HCT116 (cell line): ENCODE results near the gene CRP. TPM values are rescaled to one million over a fixed set of nuclear protein-coding genes. Genes with fewer than 3 reads are reported as not detected.

ENCODE experiments used
- ATAC-seq: fragments of 200-7000 bp; cut with Tn5 transposase; 2 replicates; pipeline ENCODE4 v1.9.1; 2020; ENCODE audit warnings: mild to moderate bottlenecking, moderate library complexity
- BruUV-seq: library from RNA; stranded (reverse); fragments of 400-500 nt; replicated peaks from 2 replicates; lab custom pipeline; 2021; lab: Mats Ljungman, UMichigan
- CTCF ChIA-PET: fragments of 300-600 bp; sonication (Branson Sonifier 250); formaldehyde crosslinking; loops from one replicate; lab custom pipeline; 2021; ENCODE audit warnings: antibody characterized with exemption; lab: Charles Lee
- POLR2A ChIA-PET: fragments of 300-600, 350-600 bp; sonication (Branson Sonifier 250); formaldehyde crosslinking; loops from one replicate; lab custom pipeline; 2021; ENCODE audit warnings: antibody characterized with exemption; lab: Charles Lee
- RAD21 ChIA-PET, 2 experiments: fragments of 300-600 bp; sonication (Branson Sonifier 250); formaldehyde crosslinking; loops; one replicate each; lab custom pipeline; 2023; ENCODE audit warnings: low total read pairs in 2 of 2; ENCODE audit not compliant: uncharacterized antibody in 2 of 2, unreplicated experiment in 2 of 2, low non-redundant PET in 1 of 2; lab: Charles Lee
- DNase-seq: peaks from one replicate; pipeline ENCODE4 v3.0.0-alpha.2; 2010; ENCODE audit warnings: low read depth, low spot score
- H2AFZ ChIP-seq: fragments of 200-600 bp; shearing (Covaris generic), sonication (generic); 2 replicates; pipeline ENCODE4 v1.6.1; 2017; ENCODE audit warnings: low read depth, mixed run types, mixed read lengths, antibody characterized with exemption, low read length; ENCODE audit not compliant: poor library complexity, severe bottlenecking
- H3K27ac ChIP-seq: 2 replicates; pipeline ENCODE4 v1.5.1; 2012; ENCODE audit warnings: low read depth, low read length
- H3K27me3 ChIP-seq: fragments of 200-600 bp; sonication (generic); 2 replicates; pipeline ENCODE4 v1.6.1; 2016; ENCODE audit warnings: mixed run types, low read length, mixed read lengths; ENCODE audit not compliant: insufficient read depth
- H3K36me3 ChIP-seq, 2 experiments: fragments of 200-500 bp in 1 of 2; fragments of 200-600 bp in 1 of 2; sonication (Bioruptor generic) in 1 of 2; sonication (generic) in 1 of 2; 2 replicates each; pipeline versions ENCODE4 v1.5.1 to v1.6.1; 2014 to 2016; ENCODE audit warnings: low read length in 2 of 2, inconsistent platforms in 1 of 2, mixed read lengths in 1 of 2, mixed run types in 1 of 2; ENCODE audit not compliant: insufficient read depth in 2 of 2, control insufficient read depth in 1 of 2
- H3K4me1 ChIP-seq, 2 experiments: fragments of 200-600 bp in 1 of 2; sonication (generic) in 1 of 2; 2 replicates each; pipeline versions ENCODE4 v1.5.1 to v1.6.1; 2012 to 2017; ENCODE audit warnings: low read length in 2 of 2, inconsistent platforms in 1 of 2, mild to moderate bottlenecking in 1 of 2, mixed read lengths in 1 of 2, mixed run types in 1 of 2, moderate library complexity in 1 of 2; ENCODE audit not compliant: insufficient read depth in 2 of 2, control insufficient read depth in 1 of 2
- H3K4me2 ChIP-seq: fragments of 200-600 bp; sonication (generic); 2 replicates; pipeline ENCODE4 v1.6.1; 2017; ENCODE audit warnings: mixed run types, low read length, mixed read lengths
- H3K4me3 ChIP-seq, 2 experiments: fragments of 200-600 bp in 1 of 2; sonication (generic) in 1 of 2; replicated peaks in 1 of 2; 2 replicates each; pipeline ENCODE4 v1.5.1; 2011 to 2016; ENCODE audit warnings: low read length in 2 of 2, control low read depth in 1 of 2, low read depth in 1 of 2, mild to moderate bottlenecking in 1 of 2, mixed read lengths in 1 of 2, mixed run types in 1 of 2
- H3K79me2 ChIP-seq: fragments of 200-600 bp; sonication (generic); 2 replicates; pipeline ENCODE4 v1.6.1; 2017; ENCODE audit warnings: mild to moderate bottlenecking, mixed run types, low read length, moderate library complexity, mixed read lengths; ENCODE audit not compliant: insufficient read depth
- H3K9ac ChIP-seq: fragments of 200-600 bp; sonication (generic); 2 replicates; pipeline ENCODE4 v1.6.1; 2016; ENCODE audit warnings: low read length, mixed read lengths
- H3K9me2 ChIP-seq: fragments of 200-600 bp; sonication (generic), shearing (Covaris generic); 2 replicates; pipeline ENCODE4 v1.6.1; 2017; ENCODE audit warnings: mixed run types, mild to moderate bottlenecking, moderate library complexity; ENCODE audit not compliant: insufficient read depth
- H3K9me3 ChIP-seq, 2 experiments: fragments of 200-500 bp in 1 of 2; fragments of 200-600 bp in 1 of 2; sonication (Bioruptor generic) in 1 of 2; sonication (generic) in 1 of 2; 2 replicates each; pipeline ENCODE4 v1.6.1; 2014 to 2017; ENCODE audit warnings: low read length in 2 of 2, mixed read lengths in 2 of 2, inconsistent platforms in 1 of 2, low read depth in 1 of 2, mild to moderate bottlenecking in 1 of 2, mixed run types in 1 of 2, moderate library complexity in 1 of 2; ENCODE audit not compliant: control insufficient read depth in 1 of 2, insufficient read depth in 1 of 2
- H4K20me1 ChIP-seq: fragments of 200-600 bp; sonication (generic), shearing (Covaris generic); 2 replicates; pipeline ENCODE4 v1.6.1; 2017; ENCODE audit warnings: mixed run types, mild to moderate bottlenecking, moderate library complexity; ENCODE audit not compliant: insufficient read depth
- ATF3 ChIP-seq: IDR thresholded peaks from 2 replicates; pipeline ENCODE4 v1.6.1; 2012
- CBX3 ChIP-seq: IDR thresholded peaks from 2 replicates; pipeline ENCODE4 v1.6.1; 2012; ENCODE audit warnings: low read depth
- CTCF ChIP-seq, 3 experiments: fragments of 200-600 bp in 1 of 3; sonication (generic) in 1 of 3; IDR thresholded peaks in 2 of 3; conservative IDR thresholded peaks in 1 of 3; 2 replicates each; pipeline ENCODE4 v1.5.1; 2012 to 2017; ENCODE audit warnings: low read depth in 2 of 3, low read length in 2 of 3, antibody characterized with exemption in 1 of 3, borderline replicate concordance in 1 of 3, control low read depth in 1 of 3, mild to moderate bottlenecking in 1 of 3, mixed read lengths in 1 of 3, mixed run types in 1 of 3, moderate library complexity in 1 of 3; ENCODE audit not compliant: insufficient read depth in 1 of 3
- EGR1 ChIP-seq: IDR thresholded peaks from 2 replicates; pipeline ENCODE4 v1.6.1; 2012; ENCODE audit warnings: low read depth
- ELF1 ChIP-seq: IDR thresholded peaks from 2 replicates; pipeline ENCODE4 v1.6.1; 2012; ENCODE audit warnings: low read depth, borderline replicate concordance
- EZH2 ChIP-seq: fragments of 200-600 bp; sonication (generic); IDR thresholded peaks from 2 replicates; pipeline ENCODE4 v1.6.1; 2017; ENCODE audit warnings: antibody characterized with exemption, mixed run types
- FOSL1 ChIP-seq: IDR thresholded peaks from 2 replicates; pipeline ENCODE4 v1.6.1; 2012; ENCODE audit warnings: low read depth
- JUND ChIP-seq: IDR thresholded peaks from 2 replicates; pipeline ENCODE4 v1.6.1; 2012
- POLR2A ChIP-seq: IDR thresholded peaks from 2 replicates; pipeline ENCODE4 v1.7.0; 2011; ENCODE audit warnings: borderline replicate concordance; ENCODE audit not compliant: insufficient read depth, insufficient read length; ENCODE audit errors: extremely low read depth
- RAD21 ChIP-seq: IDR thresholded peaks from 2 replicates; pipeline ENCODE4 v1.6.1; 2012; ENCODE audit warnings: low read depth, mild to moderate bottlenecking
- SIN3A ChIP-seq: IDR thresholded peaks from 2 replicates; pipeline ENCODE4 v1.6.1; 2012; ENCODE audit warnings: low read depth
- SP1 ChIP-seq: IDR thresholded peaks from 2 replicates; pipeline ENCODE4 v1.6.1; 2012; ENCODE audit warnings: low read depth
- SRF ChIP-seq: IDR thresholded peaks from 2 replicates; pipeline ENCODE4 v1.6.1; 2012; ENCODE audit warnings: low read depth
- ZNF274 ChIP-seq: fragments of 200-500 bp; sonication (Bioruptor generic); IDR thresholded peaks from 2 replicates; pipeline ENCODE4 v1.6.1; 2014; ENCODE audit warnings: mild to moderate bottlenecking, low read depth, low read length, inconsistent platforms
- intact Hi-C: fragments of 100-400 bp; cut with micrococcal nuclease; formaldehyde crosslinking; loops from 2 replicates; pipeline ENCODE4 v1.10.0; 2022
- total RNA-seq: library from RNA; stranded (reverse); gene quantifications from one replicate; pipeline ENCODE4 v1.2.1, GENCODE V29; 2021; ENCODE audit not compliant: unreplicated experiment
- TF ChIP-seq, protein P1 (sequence below): IDR thresholded peaks from 2 replicates; pipeline ENCODE4 v1.6.1; 2012

CRP gene
- total RNA-seq, 1 experiment from 2014 or later, result 1.3 TPM

DNA sequence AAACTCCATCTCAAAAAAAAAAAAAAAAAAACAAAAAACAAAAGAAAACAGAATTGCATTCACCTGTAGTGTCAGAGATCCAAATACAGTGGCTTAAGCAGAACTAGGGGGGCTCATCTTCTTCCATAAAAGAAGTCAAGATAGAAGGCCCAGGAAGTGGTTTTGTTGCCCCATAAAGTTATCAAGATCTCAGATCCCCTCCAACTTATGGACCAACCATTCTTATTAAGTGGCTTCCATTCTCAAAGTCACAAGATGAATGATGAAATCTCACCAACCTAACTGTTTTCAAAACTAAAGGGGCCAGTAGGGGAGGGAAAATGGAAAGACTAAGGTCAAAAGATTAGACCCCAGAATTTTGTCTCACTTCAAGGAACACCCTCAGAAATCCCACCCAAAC is 36.2 kb upstream of the CRP start:
- no peaks in the 10 kb centered on the region for H3K9me3 ChIP-seq
- no peak for DNase-seq
- no peak overlapping the region for H2AFZ ChIP-seq
- intact Hi-C loops, result no loop called here
- no peaks in the 10 kb centered on the region for H3K27me3 ChIP-seq
- TF ChIP-seq FOSL1 (no peak), POLR2A (no peak), CTCF (IDR thresholded peaks at IDR 0.05 in 2 of 3, conservative IDR thresholded peaks at IDR 0.05 in 1 of 3; ENCODE audit: borderline replicate concordance in 1 of 3, insufficient read depth in 1 of 3, low read depth in 2 of 3, low read length in 2 of 3) (no peak), EGR1 (no peak), SIN3A (no peak), SP1 (no peak), EZH2 (no peak)
- TF ChIP-seq, all 23 proteins: peak for 0
- Histone ChIP-seq H3K4me2 (no peak overlapping the region), H3K4me3 (no peak overlapping the region), H3K9me2 (no peaks in the 10 kb centered on the region), H3K27ac (no peak overlapping the region), H3K4me1 (no peaks in the 10 kb centered on the region), H3K36me3 (no peaks in the 10 kb centered on the region), H3K79me2 (no peaks in the 10 kb centered on the region), H3K9ac (no peak overlapping the region), H4K20me1 (no peaks in the 10 kb centered on the region)
- BruUV-seq, result no TSS peak
- ChIA-PET CTCF (no interaction called here), RAD21 (no interaction called here), POLR2A (no interaction called here)
- ATAC-seq, result no peak

DNA sequence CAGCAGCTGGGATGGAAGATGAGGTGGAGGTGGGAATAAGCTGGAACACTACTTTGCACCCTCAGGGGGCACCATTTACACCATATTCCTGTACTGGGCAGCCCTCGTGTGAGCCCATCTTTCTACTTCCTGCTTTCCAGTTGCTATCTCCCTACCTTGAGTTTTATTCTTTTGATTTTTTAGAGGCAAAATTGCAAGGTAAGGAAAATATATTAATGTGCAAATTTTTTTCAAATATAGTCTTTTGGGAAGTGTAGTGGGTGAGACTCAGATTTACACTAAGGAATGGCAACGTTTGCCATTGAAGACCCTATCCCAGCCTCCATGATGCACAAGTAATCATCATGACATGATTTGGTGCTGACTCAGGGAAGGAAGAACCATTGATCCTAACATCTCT is 35.2 kb upstream of the CRP start:
- Histone ChIP-seq H3K4me3 (no peak overlapping the region), H3K9ac (no peak overlapping the region)
- TF ChIP-seq SRF (no peak), ATF3 (no peak), JUND (no peak), FOSL1 (no peak), POLR2A (no peak), CTCF (IDR thresholded peaks at IDR 0.05 in 2 of 3, conservative IDR thresholded peaks at IDR 0.05 in 1 of 3; ENCODE audit: borderline replicate concordance in 1 of 3, insufficient read depth in 1 of 3, low read depth in 2 of 3, low read length in 2 of 3) (no peak), ZNF274 (no peak), EGR1 (no peak), RAD21 (no peak), CBX3 (no peak), EZH2 (no peak), ELF1 (no peak)
- TF ChIP-seq, protein P1, sequence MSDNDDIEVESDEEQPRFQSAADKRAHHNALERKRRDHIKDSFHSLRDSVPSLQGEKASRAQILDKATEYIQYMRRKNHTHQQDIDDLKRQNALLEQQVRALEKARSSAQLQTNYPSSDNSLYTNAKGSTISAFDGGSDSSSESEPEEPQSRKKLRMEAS, result no peak
- TF ChIP-seq, all 23 proteins: peak for 0
- H3K9me2 ChIP-seq, result no peaks in the 10 kb centered on the region
- no peaks in the 10 kb centered on the region for H3K27me3 ChIP-seq
- no peaks in the 10 kb centered on the region for H3K79me2 ChIP-seq
- RAD21 ChIA-PET, result no interaction called here
- CTCF ChIA-PET, result interaction anchor here (1.4 kb wide), 1 partner anchor 31 kb away, joined by 3 read pairs; the partner anchor contains the start of gene DUSP23
- intact Hi-C loops, result no loop called here
- no peak overlapping the region for H3K27ac ChIP-seq
- H3K36me3 ChIP-seq, result no peaks in the 10 kb centered on the region
- H3K4me2 ChIP-seq, result no peak overlapping the region
- ATAC-seq (no peak), DNase-seq (no peak)
- H3K4me1 ChIP-seq, result no peaks in the 10 kb centered on the region
- H2AFZ ChIP-seq, result no peak overlapping the region
- BruUV-seq, result no TSS peak
- H3K9me3 ChIP-seq, result no peaks in the 10 kb centered on the region
- no peaks in the 10 kb centered on the region for H4K20me1 ChIP-seq
- POLR2A ChIA-PET, result no interaction called here
